GM12891 (cell line): ENCODE results near the gene COG5.

ENCODE experiments used
- POLR2A ChIP-seq: IDR thresholded peaks from 2 replicates; pipeline ENCODE4 v1.6.1; 2011; ENCODE audit warnings: low read depth, low read length, control low read depth
- POLR2AphosphoS5 ChIP-seq: IDR thresholded peaks from 2 replicates; pipeline ENCODE4 v1.6.1; 2011; ENCODE audit warnings: low read depth, low read length, control low read depth
- SPI1 ChIP-seq: IDR thresholded peaks from 2 replicates; pipeline ENCODE4 v1.6.1; 2011; ENCODE audit warnings: low read depth, low read length, control low read depth
- TAF1 ChIP-seq: IDR thresholded peaks from 2 replicates; pipeline ENCODE4 v1.6.1; 2011; ENCODE audit warnings: low read depth, low read length, control low read depth

DNA sequence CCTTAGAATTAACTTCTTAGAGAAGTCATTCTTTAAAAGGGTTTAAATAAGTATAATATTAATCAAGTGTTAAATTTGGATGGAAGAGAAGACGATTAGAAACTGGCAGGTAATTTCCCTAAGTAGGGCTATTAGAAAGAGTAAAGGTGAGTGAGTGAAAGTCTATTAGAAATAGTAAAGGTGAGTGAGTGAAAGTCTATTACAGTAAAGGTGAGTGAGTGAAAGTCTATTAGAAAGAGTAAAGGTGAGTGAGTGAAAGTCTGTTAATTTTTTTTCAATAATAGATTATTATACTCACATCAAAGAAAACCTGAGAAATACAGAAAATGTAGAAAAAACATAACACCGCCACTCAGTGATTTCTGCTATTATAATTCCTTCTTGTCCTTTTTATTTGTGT, 405.7 kb downstream of the COG5 start:
- no peak for TF ChIP-seq POLR2A
- no peak for TF ChIP-seq POLR2AphosphoS5
- no peak for TF ChIP-seq TAF1
- no peak for TF ChIP-seq SPI1
